IPS-18c (cell line): ENCODE results near the gene LEP.

Experiments used
- H3K4me3 ChIP-seq: 2 replicates; pipeline ENCODE4 v1.7.0; 2013; ENCODE audit warnings: low read depth, mild to moderate bottlenecking, low read length, moderate library complexity; ENCODE audit not compliant: insufficient read depth
- H3K9me3 ChIP-seq: one replicate; pipeline ENCODE4 v1.6.1; 2013; ENCODE audit warnings: mild to moderate bottlenecking, low read length, moderate library complexity; ENCODE audit not compliant: control insufficient read depth, insufficient read depth

Gene LEP

DNA sequence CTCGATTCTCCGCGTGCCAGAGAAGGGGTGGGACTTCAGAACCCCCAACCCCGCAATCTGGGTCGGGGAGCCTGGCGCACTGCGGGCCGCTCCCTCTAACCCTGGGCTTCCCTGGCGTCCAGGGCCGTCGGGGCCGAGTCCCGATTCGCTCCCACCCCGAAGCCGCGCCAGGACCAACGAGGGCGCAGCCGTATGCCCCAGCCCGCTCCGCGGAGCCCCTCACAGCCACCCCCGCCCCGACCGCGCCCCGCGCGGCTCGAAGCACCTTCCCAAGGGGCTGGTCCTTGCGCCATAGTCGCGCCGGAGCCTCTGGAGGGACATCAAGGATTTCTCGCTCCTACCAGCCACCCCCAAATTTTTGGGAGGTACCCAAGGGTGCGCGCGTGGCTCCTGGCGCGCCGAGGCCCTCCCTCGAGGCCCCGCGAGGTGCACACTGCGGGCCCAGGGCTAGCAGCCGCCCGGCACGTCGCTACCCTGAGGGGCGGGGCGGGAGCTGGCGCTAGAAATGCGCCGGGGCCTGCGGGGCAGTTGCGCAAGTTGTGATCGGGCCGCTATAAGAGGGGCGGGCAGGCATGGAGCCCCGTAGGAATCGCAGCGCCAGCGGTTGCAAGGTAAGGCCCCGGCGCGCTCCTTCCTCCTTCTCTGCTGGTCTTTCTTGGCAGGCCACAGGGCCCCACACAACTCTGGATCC, at the start of gene LEP:
Gene LEP (plus strand): TSS at position 583 of the 691 bp plus-strand sequence. CDS start 10,741 bp downstream, outside the sequence.
- peaks cover 7% of the 10 kb centered on the region for H3K9me3 ChIP-seq
- no peak within 1 kb of the TSS for H3K4me3 ChIP-seq

DNA sequence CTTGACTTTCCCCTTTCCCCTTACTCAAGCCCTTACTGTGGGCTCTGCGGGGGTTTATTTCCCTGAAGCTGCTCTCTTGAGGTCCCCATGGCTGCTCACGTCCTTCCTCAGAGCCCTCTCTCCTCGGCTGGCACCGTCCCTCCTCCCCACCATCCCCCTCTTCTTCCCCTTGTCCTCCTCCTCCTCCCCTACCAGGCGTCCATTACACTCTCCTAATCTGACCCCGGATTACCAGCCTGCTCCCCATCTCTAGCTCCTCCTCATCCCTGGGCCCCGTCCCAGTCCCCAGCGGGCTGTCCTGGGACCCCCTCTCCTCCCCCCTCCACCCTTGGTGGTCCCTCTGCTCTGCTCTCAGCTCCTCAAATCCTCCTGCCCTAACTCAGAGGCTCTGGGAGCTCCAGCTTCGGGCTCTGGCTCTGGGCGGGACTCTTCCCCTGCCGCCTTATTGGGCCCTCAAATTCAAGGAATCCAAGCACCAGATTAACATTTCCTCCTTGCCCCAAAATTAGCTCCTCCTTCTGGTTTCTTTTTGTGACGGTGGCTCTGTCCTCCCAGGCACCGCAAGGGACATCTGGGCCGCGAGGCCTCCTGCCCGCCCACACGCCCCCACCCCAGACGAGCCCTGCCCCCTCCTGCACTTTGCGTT, 48.5 kb upstream of the LEP start:
- H3K4me3 ChIP-seq, result peak overlapping the region; percentile 36; the same call in 1 of the 2 replicates
- H3K9me3 ChIP-seq, result peaks cover 2% of the 10 kb centered on the region

DNA sequence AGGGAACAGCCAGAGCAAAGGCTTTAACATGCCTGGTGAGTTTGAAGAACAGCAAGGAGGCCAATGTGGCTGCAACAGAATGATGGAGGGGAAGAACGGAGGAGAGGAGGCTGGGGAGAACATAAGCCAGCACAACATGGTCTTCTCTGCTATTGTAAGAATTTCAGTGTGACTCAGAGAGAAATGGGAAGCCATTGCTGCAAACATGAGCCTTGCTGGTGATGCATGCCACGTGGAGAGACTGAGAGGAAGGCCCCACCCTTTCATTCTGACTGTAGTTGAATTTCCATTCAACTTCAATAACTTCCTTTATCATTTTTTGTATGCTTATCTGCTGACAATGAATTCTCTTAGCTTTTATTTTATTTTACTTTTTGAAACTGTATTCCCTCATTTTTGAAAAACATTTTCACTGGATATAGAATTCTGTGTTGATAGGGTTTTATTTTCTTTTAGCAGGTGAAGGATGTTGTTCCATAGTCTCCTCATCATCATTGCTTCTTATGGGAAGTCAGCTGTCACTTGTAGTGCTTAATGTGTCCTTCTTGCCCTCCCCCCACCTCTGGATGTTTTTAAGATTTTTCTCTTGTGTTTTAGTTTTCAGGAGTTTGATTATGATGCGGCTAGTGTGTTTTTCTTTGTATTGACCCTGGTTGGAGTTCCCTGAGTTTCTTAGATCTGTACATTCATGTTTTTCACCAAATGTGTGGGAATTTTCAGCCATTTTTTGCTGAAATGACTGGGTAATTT, 46.4 kb upstream of the LEP start:
- Histone ChIP-seq H3K9me3 (peaks cover 2% of the 10 kb centered on the region), H3K4me3 (no peak overlapping the region)

DNA sequence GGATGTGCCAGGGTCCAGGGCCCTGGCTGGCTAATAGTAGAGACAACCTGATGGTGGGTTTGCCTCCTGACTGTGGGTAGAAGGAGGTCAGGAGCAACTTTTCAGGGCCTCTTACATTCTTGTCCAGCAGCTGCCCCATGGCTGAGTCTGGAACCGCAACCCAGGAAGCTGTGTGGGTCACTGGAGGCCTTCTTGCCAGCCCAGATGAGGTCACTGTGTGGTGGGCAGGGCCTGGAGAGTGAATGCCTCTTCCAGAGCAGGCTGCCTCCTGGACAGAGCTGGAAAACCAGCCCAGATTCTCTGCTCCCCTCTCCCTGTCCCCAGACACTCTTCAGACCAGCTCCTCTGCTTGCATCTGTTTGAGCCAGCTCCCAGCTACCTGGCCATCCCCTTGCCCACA, 43.5 kb upstream of the LEP start:
- peaks cover 2% of the 10 kb centered on the region for H3K9me3 ChIP-seq
- H3K4me3 ChIP-seq, result no peak overlapping the region

DNA sequence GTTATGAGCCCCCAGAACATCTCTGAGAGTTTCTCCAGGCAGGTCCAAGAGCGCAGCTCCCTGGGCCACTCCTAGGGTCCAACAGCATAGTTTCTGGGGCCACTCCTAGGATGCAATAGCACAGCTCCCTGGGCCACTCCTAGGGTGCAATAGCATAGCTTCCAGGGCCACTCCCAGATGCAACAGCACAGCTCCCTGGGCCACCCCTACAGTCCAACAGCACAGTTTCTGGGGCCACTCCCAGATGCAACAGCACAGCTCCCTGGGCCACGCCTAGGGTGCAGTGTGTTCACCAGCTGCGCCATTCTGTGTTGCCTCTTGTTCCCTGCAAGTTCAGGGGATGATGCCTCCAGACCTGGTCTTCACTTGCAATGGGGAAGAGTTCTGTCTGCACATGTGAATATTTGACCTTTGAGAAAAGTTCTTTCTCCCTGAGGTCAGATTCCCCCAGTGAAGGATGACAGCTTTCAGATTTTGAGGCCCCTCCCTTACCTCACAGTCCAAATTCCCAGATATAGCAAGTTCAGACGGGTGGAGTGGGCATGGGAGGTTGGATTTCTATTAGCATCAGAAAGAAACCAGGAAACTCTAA, 43.0 kb upstream of the LEP start:
- Histone ChIP-seq H3K4me3 (no peak overlapping the region), H3K9me3 (peaks cover 2% of the 10 kb centered on the region)

DNA sequence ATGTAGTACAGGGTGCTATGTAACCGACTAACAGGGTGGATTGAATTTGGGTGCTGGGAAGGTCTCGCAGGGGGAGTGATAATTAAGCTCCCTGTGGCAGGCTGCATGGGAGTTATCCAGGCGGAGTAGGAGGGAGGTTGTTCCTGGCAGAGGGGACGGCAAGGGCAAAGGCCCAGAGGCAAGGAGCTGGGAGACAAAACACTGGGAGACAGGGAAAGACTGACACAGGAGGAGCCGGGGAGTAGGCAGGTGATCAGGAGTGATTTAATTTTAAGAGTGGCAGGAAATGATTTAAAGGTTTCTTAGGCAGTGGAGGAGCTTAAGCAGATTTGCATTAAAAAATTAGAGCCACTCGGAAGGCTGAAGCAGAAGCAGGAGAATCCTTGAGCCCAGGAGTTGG, 40.7 kb upstream of the LEP start:
- peaks cover 4% of the 10 kb centered on the region for H3K9me3 ChIP-seq
- peak overlapping the region; percentile 66; the same call in 1 of the 2 replicates for H3K4me3 ChIP-seq

DNA sequence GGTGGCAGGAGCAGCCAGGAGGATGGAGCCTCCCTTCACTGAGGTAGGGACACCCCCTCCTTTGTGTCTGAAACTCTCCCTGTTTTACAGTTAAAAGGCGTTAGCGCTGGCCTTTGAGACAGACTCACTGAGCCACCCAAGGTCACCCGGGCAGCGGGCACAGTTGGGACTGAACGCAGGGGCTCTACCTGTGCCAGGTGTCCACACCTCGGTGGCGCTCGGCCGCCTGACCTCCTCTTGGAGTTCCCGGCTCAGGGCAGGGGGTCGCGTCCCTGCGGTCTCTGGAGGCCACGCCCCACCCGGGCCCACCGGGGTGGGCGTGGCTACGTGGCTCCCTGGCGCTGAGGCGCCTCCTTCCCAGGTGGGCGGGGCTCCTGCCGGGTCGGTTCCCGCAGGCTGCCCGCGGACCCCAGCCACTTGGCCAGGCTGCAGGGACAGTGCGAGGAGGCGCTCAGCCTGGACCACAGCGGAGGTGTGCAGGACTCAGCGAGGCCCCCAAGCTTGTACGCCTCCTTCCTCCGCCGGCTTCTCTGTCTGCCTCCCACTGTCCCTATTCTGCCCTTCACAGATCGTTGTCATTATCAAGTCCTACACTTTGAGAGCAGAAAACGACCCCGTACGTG, 39.9 kb upstream of the LEP start:
- peak overlapping the region; percentile 66 for H3K4me3 ChIP-seq

DNA sequence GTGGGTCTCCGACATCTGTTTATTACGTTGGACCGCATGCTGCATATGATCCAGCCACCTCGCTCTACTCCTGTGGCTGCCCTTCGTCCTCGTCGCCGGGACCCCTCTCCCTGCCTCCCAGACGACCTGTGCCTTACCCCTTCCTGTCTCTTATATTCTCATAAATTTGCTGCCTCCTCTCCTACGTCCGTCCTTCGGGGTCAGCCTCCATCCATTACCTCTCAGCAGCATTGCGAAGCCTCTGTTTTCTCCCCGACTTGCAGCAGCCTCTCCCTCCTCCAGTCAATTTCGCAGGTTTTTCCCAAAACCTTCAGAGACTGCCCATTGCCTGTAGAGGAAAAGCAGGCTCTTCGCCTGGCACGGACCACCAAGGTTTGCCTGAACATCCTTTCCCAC, 39.4 kb upstream of the LEP start:
- peak overlapping the region; percentile 66 for H3K4me3 ChIP-seq
- H3K9me3 ChIP-seq, result peaks cover 3% of the 10 kb centered on the region

More for the DNA sequence above, 39.9 kb upstream of the LEP start:
- peaks cover 4% of the 10 kb centered on the region for H3K9me3 ChIP-seq

DNA sequence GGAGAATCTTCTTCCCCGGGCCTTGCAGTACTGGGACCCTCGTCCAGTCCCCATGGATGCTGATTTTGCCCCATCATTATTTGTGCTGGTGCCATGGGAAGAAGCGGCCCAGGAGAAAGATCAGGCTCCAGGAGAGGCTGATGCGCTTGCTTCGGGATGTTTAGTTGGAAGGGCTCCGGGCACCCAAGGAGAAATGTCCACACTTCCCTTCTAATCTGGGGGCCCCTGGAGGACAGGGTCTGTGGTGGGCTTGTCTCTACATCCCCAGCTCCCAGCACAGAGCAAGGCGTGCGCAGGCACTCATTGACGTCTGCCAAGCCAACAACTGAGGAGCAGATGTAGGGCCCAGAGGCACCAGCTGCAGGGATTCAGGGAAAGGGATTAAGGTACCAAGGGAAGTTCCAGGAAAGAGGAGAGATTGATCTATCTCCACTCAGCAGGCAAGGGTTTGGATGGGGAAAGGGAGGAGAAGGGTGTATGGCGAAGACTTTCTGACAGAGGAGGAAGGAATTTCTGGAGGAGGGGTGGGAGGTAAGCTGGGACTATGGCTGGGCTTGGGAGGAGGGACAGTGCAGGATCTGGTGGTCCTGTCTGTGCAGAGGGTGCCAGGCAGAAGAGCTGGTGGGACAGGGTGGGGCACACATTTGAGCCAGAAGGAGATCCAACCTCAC, 38.7 kb upstream of the LEP start:
- peaks cover 2% of the 10 kb centered on the region for H3K9me3 ChIP-seq
- H3K4me3 ChIP-seq, result no peak overlapping the region

DNA sequence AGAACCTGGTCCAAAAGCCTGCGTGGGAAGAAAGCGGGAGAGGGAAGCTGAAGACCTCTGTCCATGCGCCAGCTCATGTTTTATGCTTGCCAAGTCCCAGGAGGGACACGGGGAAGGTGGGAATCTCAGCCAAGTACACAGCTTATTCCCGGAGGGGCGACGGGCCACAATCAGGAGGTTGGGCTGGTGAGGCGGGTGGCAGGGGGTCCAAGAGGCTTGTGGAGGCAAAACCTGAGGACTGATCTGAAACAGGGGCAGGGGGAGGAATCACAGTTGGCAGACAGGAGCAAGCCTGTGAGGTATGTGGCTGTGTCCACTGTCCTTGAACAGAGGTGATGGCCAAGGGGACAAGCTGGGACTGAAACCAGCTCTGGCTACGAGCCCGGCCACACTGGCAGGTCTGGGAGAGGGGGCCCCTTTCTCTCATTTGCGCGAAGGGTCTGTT, 38.0 kb upstream of the LEP start:
- Histone ChIP-seq H3K9me3 (peaks cover 2% of the 10 kb centered on the region), H3K4me3 (no peak overlapping the region)

DNA sequence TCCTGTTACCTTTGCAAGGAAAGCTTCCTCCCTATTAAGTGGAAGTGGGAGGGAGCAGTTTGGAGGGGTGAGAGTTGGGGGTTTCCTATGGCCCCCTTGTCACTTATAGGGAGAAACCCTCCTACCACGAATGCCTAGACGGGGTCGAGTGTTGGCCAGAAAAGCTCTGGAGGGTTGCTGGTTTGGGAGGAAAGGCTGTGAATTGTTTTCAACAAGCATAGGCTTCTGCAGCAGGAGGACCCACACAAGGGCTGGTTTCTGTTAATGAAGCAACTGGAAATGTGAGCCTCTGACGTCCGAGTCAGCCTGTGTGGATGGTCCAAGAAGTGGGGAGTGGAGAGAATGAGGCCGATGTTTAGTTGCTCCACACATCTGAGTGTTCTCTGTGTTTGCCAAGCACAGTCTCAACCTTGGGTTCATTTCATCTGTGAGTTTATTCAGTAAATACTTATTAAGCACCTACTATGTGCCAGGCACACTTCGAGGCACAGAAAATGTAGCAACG, 37.3 kb upstream of the LEP start:
- Histone ChIP-seq H3K4me3 (no peak overlapping the region), H3K9me3 (peaks cover 2% of the 10 kb centered on the region)

DNA sequence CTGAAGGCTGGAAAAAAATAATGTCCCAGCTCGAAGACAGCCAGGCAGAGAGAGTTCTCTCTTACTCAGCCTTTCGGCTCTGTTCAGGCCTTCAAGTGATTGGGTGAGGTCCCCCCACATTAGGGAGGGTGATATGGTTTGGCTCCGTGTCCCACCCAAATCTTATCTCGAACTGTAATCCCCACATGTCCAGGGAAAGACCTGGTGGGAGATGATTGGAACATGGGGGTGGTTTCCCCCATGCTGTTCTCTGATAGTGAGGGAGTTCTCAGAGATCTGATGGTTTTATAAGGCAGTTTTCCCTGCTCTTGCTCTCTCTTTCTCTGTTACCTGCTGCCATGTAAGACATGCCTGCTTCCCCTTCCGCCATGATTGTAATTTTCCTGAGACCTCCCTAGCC, 36.6 kb upstream of the LEP start:
- no peak overlapping the region for H3K4me3 ChIP-seq

DNA sequence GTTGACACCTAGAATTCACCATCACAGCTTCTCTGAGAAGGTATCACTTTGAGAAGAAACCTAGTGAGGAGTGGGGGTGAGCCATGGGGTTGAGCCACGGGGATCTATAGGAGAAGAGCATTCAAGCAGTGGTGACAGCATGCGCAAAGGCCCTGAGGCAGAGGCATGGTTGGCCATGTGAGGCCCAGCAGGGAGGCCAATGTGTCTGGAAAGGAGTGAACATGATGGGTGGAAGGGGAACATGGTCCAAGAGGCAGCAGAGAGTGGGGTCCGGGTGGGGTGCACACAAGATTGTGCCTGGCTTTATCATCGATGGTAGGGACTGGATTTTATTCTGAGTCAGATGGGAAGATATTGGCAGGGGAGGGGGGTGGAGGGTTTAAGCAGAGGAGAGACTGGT, 36.0 kb upstream of the LEP start:
- Histone ChIP-seq H3K9me3 (peaks cover 2% of the 10 kb centered on the region), H3K4me3 (no peak overlapping the region)

More for the DNA sequence above, 36.6 kb upstream of the LEP start:
- peaks cover 2% of the 10 kb centered on the region for H3K9me3 ChIP-seq

DNA sequence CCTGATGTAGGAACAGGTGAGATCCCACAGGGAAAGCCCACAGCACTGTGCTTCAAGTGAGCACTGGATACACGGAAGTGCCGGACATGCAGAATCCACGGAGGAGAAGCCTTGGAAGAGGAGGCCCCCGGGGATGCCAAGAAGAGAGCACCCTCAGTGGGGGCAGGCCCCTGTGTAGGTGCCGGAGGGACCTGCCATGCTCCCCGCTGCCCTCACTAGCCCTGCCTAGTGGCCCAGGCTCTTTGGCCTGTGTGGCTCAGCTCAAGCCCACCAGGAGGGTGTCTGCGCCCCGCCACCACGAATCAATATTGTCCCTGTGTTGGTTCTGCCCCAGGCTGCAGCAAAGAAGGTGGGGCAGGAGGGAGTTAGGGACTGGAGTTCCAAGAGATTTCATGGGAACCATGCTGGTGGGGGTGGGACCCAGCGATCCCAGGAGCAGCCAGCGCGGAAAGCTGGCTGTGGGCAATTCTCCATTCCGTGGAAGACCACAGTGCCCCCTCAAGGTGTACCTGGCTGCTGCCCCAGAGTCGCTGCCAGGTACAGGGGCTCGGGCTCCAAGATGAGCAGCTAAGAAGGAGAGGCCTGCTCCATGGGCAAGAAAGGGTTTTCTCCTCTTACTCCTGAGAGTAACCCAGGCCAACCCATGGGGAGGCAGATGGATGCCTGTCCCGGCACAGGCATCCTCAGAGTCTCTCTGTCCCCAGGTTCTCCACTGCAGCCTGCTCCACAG, 34.9 kb upstream of the LEP start:
- Histone ChIP-seq H3K4me3 (no peak overlapping the region), H3K9me3 (peaks cover 2% of the 10 kb centered on the region)

DNA sequence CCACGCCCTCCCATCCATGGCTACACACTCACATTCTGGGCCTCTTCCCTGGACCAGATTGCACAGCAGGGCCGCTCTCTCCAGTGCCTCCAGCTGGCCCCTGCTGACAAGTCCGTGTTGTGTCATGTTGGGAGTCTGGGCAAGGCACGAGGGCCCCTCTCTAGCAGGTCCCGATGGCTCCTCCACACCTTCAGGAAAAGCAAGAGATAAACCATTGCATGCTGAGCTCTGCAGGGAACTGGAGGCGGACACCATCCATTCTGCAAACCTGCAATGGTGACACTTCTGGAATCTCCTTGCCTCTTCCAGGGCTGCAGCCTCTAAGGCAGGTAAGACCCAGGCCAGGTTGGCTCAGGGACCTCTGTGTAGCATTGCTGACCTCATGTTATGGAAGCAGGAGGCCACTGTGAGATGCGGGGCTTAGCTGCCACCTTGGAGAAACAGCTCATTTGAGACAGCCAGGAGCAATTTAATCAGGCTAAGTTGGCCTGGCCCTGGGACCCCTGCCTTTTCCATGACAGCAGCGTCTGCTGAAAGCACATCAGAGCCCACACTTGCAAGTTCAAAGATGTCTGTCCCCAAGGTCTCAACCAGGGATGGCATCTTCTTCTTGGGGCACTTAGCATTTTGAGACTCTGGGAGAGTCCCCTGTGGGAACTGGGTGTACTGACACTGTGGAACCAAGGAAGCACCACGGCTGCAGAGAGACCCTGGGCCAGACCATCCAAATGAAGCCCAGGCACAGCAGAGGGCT, 34.2 kb upstream of the LEP start:
- H3K9me3 ChIP-seq, result peaks cover 2% of the 10 kb centered on the region
- no peak overlapping the region for H3K4me3 ChIP-seq
